HG03460 (cell line): Measurements from ENCODE around the gene DHX8.
"Not testable (repeated sequence)": the region's sequence is repeated elsewhere in the genome, so short reads cannot be mapped to it uniquely, and the experiment has no call there.

Source experiments
- ATAC-seq: cut with Tn5 transposase; IDR thresholded peaks from one replicate; pipeline ENCODE4 v1.9.1; 2021; ENCODE audit not compliant: unreplicated experiment

The DHX8 gene

DNA sequence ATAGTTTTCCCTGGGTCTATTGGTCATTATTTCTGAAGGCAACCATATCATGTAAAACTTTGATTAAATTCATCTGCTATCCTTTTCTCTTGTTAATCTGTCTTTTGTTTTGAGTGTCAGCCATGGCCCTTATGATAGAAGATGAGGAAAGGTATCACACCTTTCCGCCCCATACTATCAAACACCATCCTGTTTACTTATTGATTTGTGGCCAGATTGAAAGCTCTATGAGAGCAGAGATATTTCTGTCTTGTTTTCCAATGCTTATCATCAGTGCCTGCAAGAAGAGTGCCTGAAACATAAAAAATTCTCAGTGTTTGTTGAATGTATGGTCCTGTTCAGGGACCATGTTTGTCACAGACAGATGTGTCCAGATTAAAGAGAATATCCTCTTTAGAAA, 22.6 kb upstream of the DHX8 start:
- ATAC-seq = no peak

- ATAC-seq = not testable (repeated sequence)
Measured at GRCh38 chr17:43462569-43462968, 21.2 kb upstream of the DHX8 start.

DNA sequence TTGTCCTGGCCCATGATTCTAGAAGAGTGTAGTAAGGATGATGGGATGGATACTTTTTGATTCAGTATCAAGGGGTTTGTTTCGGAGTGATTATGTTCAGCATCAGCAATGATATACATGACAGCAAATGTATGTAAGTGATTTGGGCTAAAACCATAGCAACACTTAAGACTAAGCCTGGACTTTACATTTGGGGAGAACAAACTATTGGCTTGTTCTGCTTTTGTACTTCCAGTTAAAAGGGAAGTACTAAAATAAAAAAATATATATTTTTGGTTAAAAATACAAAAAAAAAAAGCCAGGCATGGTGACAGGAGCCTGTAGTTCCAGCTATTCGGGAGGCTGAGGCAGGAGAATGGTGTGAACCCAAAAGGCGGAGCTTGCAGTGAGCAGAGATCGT, 20.5 kb upstream of the DHX8 start:
- no peak for ATAC-seq

GRCh38 chr17:43464046-43464445, 19.7 kb upstream of the DHX8 start:
- ATAC-seq = no peak

- ATAC-seq = no peak
Measured at GRCh38 chr17:43465049-43465448, 18.7 kb upstream of the DHX8 start.

GRCh38 chr17:43467981-43468581, 15.7 kb upstream of the DHX8 start:
- no peak for ATAC-seq

- no peak for ATAC-seq
Measured at GRCh38 chr17:43468691-43469139, 15.1 kb upstream of the DHX8 start.

DNA sequence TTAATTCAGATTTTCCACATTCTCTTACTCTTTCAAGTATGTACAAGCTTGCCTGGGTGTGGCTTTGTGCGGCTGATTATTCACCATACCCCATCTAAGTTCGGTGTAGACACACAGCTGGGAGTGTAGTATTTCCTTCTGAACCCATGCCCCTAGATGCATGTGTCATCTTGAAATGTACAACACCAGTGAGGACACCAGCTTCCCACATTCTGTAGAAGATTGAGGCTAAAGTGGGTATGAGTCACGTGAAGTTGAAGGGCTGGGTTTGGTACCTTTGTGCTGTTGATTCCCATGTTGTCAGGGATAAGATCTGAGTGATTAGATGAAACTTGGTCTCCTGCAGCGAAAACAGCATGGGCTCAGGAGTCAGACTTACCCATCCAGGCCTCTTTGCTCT, 14.6 kb upstream of the DHX8 start:
- ATAC-seq = no peak

GRCh38 chr17:43471585-43472160, 12.1 kb upstream of the DHX8 start:
- ATAC-seq = no peak

DNA sequence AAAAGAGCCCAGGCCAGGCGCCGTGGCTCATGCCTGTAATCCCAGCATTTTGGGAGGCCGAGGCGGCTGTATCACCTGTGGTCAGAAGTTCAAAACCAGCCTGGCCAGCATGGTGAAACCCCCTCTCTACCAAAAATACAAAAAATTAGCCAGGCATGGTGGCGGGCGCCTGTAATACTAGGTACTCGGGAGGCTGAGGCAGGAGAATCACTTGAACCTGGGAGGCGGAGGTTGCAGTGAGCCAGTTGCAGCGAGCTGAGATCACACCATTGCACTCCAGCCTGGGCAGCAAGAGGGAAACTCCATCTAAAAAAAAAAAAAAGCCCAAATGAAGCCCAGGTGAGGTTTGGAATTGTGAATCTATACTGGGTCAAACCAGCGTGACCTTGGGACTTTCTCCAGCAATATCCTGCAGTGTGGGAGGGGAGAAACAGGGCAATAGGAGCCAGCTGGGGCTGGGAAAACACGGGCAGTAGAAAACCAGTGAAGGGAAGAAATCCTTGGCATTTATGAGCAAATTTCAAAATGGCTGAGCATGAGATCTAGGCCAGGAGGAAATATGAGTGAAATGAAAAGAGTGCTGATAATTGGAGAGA, 8.2 kb upstream of the DHX8 start:
- no peak for ATAC-seq

GRCh38 chr17:43476306-43476705, 7.5 kb upstream of the DHX8 start:
- ATAC-seq = not testable (repeated sequence)

DNA sequence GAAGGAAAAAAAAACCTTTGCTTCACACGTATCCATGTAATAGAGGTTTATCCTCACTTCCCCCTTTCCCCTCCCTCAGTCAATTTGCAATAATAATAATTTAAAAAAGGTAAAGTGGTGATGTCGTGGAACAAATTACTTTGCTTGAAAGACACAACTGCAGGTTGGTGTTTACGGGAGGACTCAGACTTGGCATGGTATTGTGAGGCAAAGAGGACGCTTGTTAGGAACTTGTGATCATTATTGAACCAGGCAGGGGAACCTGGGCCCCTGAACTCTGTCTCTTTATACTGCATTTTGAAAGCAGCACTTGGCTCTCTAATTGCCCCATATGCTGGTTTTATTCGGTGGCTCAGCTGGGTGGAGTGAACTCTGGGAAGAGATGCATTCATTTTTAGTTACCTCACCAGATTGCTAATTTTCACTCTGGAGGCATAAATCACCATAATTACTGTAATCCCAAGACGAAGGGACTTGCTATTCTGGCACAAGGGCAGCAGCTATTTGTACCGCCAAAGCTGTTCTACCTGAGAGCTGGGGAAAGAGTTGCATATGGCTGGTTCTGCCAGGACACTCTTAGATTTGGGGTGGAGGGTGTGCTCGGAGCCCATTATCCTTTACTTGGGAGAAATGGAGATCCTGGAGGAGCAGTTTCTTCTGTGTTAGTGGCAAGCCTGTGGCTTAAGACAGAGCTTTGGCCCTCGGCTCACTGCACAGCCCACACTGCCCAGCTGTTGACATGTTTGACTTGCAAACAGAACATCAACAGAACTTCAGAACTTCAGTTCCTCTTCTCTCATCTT, 5.7 kb upstream of the DHX8 start:
- ATAC-seq = no peak

- no peak for ATAC-seq
Measured at GRCh38 chr17:43479948-43480347, 3.8 kb upstream of the DHX8 start.

- no peak for ATAC-seq
Measured at GRCh38 chr17:43482103-43483012, 1.4 kb upstream of the DHX8 start.

DNA sequence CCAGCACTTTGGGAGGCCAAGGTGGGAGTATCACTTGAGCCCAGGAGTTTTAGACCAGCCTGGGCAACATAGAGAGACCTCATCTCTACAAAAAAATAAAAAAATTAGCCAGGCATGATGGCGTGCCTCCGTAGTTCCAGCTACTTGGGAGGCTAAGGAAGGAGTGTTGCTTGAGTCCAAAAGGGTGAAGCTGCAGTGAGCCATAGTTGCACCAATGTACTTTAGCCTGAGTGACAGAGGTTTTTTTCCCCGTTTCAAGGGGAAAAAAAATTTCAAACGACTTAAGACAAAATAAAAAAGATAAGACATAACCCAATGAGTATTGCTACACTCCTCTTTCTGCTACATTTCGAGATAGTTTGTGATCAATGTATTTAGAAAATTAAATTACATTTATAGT, 6.8 kb downstream of the DHX8 start:
- no peak for ATAC-seq

DNA sequence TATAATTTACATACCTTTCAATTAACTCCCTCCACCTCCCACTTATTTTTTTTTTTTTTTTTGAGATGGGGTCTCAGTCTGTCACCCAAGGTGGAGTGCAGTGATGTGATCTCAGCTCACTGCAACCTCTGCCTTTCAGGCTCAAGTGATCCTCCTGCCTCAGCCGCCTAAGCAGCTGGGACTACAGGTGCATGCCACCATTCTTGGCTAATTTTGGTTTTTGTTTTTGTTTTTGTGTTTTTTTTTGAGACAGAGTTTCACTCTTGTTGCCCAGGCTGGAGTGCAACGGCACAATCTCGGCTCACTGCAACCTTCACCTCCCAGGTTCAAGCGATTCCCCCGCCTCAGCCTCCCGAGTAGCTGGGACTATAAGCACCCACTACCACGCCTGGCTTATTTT, 25.7 kb downstream of the DHX8 start:
- ATAC-seq = not testable (repeated sequence)

DNA sequence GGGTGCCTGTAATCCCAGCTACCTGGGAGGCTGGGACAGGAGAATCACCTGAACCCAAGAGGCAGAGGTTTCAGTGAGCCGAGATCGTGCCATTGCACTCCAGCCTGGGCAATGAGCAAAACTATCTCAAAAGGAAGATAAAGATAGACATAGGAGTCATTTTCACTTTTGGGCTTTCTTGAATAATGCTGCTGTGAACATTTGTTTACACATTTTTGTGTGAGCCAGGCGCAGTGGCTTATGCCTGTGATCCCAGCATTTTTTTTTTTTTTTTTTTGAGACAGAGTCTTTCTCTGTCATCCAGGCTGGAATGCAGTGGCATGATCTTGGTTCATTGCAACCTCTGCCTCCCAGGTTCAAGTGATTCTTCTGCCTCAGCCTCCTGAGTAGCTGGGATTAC, 27.4 kb downstream of the DHX8 start:
- ATAC-seq = not testable (repeated sequence)

GRCh38 chr17:43515656-43516055, 31.9 kb downstream of the DHX8 start:
- ATAC-seq = no peak

GRCh38 chr17:43517161-43517560, 33.4 kb downstream of the DHX8 start:
- ATAC-seq = peak; percentile 32

DNA sequence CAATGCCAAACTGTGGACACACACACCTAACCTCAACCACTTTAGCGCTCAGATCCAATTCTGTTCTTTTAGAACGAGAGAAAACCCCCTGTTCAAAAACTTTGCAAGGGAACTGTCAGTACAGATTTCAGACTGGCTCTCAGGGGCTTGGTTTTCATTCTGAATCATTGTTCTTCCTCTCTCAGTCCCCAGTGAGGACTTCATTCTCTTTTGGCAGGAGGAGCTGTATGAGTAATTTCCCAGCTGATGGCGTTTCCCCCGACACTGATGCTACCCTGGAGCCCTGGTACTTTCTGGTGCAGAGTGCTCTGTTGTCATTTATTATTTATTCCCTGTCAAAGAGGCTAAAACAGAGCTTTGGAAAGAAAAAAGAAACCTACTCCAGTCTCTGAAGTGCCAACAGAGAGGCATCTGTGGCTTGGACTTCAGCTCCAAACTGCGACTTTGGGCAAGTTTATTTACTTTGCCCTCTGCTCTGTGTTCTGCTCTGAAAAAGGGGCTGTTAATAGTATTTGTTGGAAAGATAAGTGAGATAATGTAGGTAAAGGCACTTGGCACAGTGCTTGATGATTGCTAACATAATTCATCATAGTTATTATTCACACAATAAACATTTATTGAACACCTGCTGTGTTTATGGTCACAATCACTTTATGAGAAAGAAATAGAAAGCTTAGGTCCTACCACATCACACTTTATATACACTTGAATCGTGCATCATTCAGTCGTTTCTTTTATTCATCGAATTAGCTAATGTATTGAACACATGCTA, 34.0 kb downstream of the DHX8 start:
- ATAC-seq = peak; percentile 76
